HG03060 (cell line): Measurements from ENCODE around the gene AMOT.

Source experiments
- ATAC-seq: cut with Tn5 transposase; IDR thresholded peaks from one replicate; pipeline ENCODE4 v1.9.1; 2021; ENCODE audit warnings: low read depth, moderate number of reproducible peaks; ENCODE audit not compliant: unreplicated experiment

The AMOT gene

DNA sequence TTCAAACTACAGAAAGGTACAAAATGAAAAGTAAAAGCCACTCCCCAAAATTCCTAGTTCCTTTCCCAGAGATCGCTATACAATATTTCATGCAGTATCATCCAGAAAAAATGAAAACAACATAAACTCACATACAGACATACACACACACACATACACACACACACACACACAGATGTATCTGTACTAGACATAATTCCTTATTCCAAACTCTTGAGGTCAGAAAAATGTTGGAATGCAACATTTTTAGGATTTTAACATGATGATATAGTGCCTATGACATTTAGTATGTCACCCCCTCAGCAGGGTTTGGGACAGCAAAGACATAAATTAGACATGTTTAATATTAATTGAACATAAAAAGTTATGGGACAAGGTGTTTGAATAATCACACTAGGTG is 87.5 kb downstream of the AMOT start:
- ATAC-seq: no peak

DNA sequence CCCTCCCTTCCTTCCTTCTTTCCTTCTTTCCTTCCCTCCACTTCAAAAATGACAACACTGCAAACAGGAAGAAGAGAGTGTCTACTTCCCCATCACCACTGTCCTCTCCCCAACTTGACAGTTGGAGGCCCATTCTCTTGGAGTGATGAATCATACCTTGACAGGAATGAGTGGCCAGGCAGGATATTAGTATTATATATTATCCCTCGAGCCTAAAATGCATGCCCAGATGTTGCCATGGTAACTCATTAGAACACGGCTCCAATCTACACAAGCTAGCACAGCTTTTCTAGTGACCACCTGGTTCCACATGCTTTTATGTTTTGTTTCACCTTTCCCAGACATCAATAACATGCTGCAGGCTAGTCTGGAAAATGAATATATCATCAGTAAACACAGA is 89.6 kb downstream of the AMOT start:
- ATAC-seq: no peak

DNA sequence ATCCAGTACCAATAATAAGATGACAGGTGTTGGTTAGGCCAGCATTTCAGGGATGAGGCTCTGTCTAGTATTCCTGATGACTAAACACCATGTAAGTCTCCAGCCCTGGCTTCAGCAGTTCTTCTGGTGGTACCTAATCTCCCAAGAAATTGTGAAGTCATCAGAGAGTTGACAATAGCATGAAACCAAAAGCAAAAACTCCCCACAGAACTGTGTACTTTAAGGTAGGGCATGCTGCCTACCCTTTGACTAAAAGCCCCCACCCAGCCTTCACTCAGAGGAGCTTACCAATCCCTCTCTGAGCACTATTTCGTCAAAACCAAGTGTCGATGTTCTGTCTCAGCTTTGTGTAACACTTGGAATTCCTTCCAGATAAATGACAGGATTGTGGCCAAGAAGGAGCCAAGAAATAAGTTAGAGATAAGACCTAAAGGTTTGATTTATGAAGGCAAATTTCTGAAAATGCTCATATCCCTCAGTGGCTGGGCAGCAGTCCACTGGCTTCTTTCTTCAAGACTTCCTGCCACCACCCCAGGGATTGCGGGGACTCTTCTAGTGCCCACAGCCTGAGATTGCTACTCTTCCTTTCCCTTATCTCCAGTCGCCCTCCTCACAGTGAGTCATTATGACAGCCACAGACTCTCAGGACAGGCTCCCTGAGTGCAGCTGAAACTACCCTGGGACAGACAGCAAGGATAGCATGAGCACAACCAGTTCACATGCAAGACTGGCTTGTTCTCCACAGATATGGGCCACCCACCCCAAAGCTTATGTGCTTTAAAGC is 93.6 kb downstream of the AMOT start:
- ATAC-seq: no peak

DNA sequence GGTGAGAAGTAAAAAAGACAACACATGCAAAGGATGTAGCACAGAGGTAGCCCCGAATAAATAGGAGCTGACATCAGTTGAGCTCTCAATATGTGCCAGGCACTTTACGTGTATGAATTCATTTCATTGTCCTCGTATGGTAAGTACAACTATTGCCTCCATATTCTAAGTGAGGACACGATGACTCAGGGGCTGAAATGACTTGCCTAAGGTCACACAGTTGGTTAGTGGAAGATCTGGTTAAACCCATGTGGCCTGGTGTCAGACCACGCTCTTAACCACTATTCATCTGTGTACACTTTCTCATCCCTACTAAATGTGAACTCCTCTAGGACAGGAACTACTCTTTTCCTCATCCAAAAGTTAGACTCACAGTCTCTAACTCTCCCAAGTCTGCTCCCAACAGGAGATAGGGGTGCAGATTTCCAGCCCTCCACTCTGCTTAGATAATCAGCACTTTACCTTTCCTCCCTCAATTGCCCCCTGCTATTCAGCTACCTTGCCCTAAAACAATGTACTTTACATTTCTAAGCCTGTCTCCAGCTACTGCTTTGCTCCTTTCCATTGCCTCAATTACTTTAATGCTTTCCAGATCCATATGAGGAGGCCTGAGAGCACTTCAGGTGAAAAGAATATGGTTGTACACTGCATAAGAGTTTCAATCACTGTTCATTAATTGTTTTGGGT is 102.1 kb downstream of the AMOT start:
- peak; percentile 92 for ATAC-seq

GRCh38 chrX:112736310-112736709 is 104.3 kb downstream of the AMOT start:
- ATAC-seq: no peak

GRCh38 chrX:112735147-112735546 is 105.5 kb downstream of the AMOT start:
- no peak for ATAC-seq

DNA sequence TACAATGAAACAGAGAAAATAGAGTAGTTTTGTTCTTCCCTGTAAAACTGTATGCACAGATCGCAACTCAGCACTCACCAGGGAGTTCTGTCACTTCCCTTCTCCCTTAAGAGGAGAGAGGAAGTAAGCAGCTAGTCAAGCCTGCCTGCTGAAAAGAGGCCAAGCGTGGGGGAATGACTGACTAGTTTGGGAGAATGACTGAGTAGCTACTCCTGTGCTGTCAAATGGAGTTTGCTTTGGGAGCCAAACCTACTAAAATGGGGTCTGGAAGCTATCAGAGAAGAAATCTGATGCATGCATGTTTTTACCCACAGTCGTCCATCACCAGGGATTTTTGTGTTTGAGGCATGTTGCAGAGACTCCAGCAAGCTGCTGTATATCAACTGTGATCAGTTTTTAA is 106.3 kb downstream of the AMOT start:
- no peak for ATAC-seq

DNA sequence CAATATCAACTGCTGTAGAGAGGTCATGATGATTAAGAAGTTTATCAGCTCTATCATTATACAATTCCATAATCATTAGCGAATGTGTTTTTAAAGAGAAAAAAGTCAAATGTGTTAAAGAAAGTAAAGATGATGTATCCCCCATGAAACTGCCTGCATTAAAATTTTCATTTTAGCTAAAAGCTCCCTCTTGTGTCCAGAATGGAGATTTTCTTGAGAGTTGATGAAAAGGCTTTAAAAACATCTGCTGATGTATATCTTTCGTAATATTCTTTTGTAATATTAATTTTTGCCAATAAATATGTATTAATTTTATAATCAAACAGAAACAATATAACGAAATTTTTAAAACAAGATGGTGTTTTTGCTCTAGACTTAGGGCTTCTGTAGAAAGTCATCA is 108.8 kb downstream of the AMOT start:
- no peak for ATAC-seq
